Left renal pelvis (tissue), 4 donors: Measurements from ENCODE around the gene NFE2L2. TPM values are rescaled to one million over a fixed set of nuclear protein-coding genes. Genes with fewer than 3 reads are reported as not detected.
"Not testable (repeated sequence)": the region's sequence is repeated elsewhere in the genome, so short reads cannot be mapped to it uniquely, and the experiment has no call there.

Experiments used
- DNase-seq, 4 donors: peaks; one replicate each; pipeline ENCODE4 v3.0.0-alpha.2; 2013; ENCODE audit warnings: low read depth in 4 of 4, low spot score in 3 of 4
- polyA plus RNA-seq, 4 donors: library from polyadenylated mRNA; unstranded; fragments of 120-200 nt; gene quantifications; one replicate each; pipeline ENCODE4 v1.2.1, GENCODE V29; 2013; ENCODE audit not compliant: insufficient read length in 4 of 4

The NFE2L2 gene
- polyA plus RNA-seq, 4 donors, result 124 to 191 (median 163) TPM

GRCh38 chr2:177204417-177204816 is 60.1 kb downstream of the NFE2L2 start:
- DNase-seq, result no peak

GRCh38 chr2:177201919-177202346 is 62.6 kb downstream of the NFE2L2 start:
- DNase-seq, result no peak

- not testable (repeated sequence) for DNase-seq
Measured at GRCh38 chr2:177200419-177200818, 64.1 kb downstream of the NFE2L2 start.

- no peak for DNase-seq
Measured at GRCh38 chr2:177195194-177195593, 69.3 kb downstream of the NFE2L2 start.

- DNase-seq, result no peak
Measured at GRCh38 chr2:177193240-177193639, 71.3 kb downstream of the NFE2L2 start.

- DNase-seq, result no peak
Measured at GRCh38 chr2:177192788-177193187, 71.7 kb downstream of the NFE2L2 start.

- no peak for DNase-seq
Measured at GRCh38 chr2:177190941-177191340, 73.6 kb downstream of the NFE2L2 start.

GRCh38 chr2:177188482-177189469 is 75.8 kb downstream of the NFE2L2 start:
- DNase-seq, result no peak

GRCh38 chr2:177187631-177188312 is 76.8 kb downstream of the NFE2L2 start:
- DNase-seq, result no peak

- DNase-seq, result not testable (repeated sequence)
Measured at GRCh38 chr2:177186038-177186437, 78.5 kb downstream of the NFE2L2 start.

- DNase-seq, result no peak
Measured at GRCh38 chr2:177184606-177185005, 79.9 kb downstream of the NFE2L2 start.

- no peak for DNase-seq
Measured at GRCh38 chr2:177183860-177184259, 80.7 kb downstream of the NFE2L2 start.

Other genes with a start within 250 kb of the NFE2L2 start
- 100 to 1,000 TPM; 502 to 720 (median 604) TPM for gene HNRNPA3, start 51.9 kb downstream of the NFE2L2 start, polyA plus RNA-seq
- 10 to 100 TPM; 41.6 to 63.5 (median 51.3) TPM for gene AGPS, start 128.0 kb upstream of the NFE2L2 start, polyA plus RNA-seq